VCaP (cell line): ENCODE data around the gene NMNAT3.

ENCODE experiments used
- H3K27ac ChIP-seq: fragments of 450-650 bp; 2 replicates; pipeline ENCODE4 v1.5.1; 2017
- TF ChIP-seq, protein P1 (sequence below): fragments of 450-650 bp; conservative IDR thresholded peaks from 2 replicates; pipeline ENCODE4 v1.5.1; 2017; ENCODE audit warnings: mild to moderate bottlenecking, moderate library complexity

Gene NMNAT3

DNA sequence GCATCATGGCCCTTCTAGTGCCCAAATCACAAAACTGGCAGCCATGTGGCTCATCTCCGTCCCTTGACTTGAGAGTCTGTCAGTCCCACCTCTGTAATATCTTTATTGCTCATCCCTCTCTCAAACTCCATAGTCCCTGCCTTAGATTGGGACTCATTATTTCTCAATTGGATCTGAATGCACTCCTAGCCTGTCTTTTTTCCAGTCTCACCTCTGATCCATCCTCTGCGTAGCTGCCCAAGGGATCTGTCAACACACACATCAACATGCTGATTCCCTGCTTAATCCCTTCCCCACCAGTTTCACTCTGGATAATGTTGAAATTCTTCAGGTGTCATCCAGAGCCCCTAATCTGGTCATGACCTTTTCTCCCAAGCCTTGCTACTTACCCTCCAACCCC is 39.3 kb downstream of the NMNAT3 start:
- TF ChIP-seq, protein P1, sequence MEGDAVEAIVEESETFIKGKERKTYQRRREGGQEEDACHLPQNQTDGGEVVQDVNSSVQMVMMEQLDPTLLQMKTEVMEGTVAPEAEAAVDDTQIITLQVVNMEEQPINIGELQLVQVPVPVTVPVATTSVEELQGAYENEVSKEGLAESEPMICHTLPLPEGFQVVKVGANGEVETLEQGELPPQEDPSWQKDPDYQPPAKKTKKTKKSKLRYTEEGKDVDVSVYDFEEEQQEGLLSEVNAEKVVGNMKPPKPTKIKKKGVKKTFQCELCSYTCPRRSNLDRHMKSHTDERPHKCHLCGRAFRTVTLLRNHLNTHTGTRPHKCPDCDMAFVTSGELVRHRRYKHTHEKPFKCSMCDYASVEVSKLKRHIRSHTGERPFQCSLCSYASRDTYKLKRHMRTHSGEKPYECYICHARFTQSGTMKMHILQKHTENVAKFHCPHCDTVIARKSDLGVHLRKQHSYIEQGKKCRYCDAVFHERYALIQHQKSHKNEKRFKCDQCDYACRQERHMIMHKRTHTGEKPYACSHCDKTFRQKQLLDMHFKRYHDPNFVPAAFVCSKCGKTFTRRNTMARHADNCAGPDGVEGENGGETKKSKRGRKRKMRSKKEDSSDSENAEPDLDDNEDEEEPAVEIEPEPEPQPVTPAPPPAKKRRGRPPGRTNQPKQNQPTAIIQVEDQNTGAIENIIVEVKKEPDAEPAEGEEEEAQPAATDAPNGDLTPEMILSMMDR = no peak

DNA sequence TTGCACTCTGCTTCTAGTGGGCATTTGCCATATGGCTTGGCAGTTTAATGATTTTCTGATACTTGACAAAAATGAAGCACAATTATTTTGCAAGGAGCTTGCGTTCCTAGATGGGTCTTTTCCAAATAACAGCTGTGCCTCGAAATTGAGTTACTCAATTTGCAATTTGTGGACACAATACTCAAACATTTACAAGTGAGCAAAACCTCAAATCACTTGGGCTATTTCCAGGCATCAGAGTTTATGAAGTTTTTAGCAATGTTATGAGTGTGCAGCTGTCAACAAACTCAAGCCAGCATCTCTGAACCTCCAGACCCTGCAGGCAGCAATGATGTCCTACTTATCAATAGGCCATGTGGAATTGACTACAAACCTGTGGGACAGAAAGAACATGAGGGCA is 41.3 kb downstream of the NMNAT3 start:
- TF ChIP-seq, protein P1 = no peak
- H3K27ac ChIP-seq = no peak overlapping the region

More for the DNA sequence above, 39.3 kb downstream of the NMNAT3 start:
- H3K27ac ChIP-seq = no peak overlapping the region

- H3K27ac ChIP-seq = no peak overlapping the region
- TF ChIP-seq, protein P1 = no peak
Observed at GRCh38 chr3:139634111-139634635, 43.6 kb downstream of the NMNAT3 start.

DNA sequence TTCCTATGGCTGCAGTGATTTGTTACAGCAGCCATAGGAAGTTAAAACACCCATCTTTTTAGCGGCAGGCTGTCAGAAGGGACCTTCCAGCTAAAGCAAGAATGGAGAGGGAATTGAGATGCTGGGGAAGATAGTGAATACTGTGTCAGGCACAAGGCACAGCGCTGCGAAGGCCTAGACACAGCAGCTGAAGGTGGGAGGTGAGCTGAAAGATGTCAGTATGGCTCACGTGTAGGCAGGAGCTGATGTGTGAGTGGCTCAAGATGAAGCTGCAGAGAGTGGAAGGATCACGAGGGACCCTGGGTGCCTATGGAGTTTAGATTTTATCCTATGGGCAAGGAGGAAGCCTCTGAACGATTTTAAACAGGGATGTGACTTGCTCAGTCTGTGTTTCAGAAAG is 44.3 kb downstream of the NMNAT3 start:
- H3K27ac ChIP-seq = no peak overlapping the region
- TF ChIP-seq, protein P1 = no peak

- no peak overlapping the region for H3K27ac ChIP-seq
- TF ChIP-seq, protein P1 = no peak
Observed at GRCh38 chr3:139630542-139630941, 47.2 kb downstream of the NMNAT3 start.

GRCh38 chr3:139629033-139629432 is 48.7 kb downstream of the NMNAT3 start:
- TF ChIP-seq, protein P1 = no peak; the same call in 1 of the 2 replicates
- no peak overlapping the region for H3K27ac ChIP-seq

GRCh38 chr3:139627759-139628158 is 50.0 kb downstream of the NMNAT3 start:
- TF ChIP-seq, protein P1 = no peak
- H3K27ac ChIP-seq = no peak overlapping the region

GRCh38 chr3:139620438-139620837 is 57.3 kb downstream of the NMNAT3 start:
- TF ChIP-seq, protein P1 = no peak
- H3K27ac ChIP-seq = no peak overlapping the region
